Germinal center (tissue), 1 donor: ENCODE measurements around the gene TXNDC11.
A peak's percentile ranks its signal among the peaks of the same experiment; 100 is the strongest.

Experiments used
- DNase-seq: peaks from one replicate; pipeline ENCODE4 v3.0.0; 2012; ENCODE audit warnings: mixed read lengths, low spot score

TXNDC11 gene

GRCh38 chr16:11650641-11651591, 91.7 kb downstream of the TXNDC11 start:
- DNase-seq = no peak

DNA sequence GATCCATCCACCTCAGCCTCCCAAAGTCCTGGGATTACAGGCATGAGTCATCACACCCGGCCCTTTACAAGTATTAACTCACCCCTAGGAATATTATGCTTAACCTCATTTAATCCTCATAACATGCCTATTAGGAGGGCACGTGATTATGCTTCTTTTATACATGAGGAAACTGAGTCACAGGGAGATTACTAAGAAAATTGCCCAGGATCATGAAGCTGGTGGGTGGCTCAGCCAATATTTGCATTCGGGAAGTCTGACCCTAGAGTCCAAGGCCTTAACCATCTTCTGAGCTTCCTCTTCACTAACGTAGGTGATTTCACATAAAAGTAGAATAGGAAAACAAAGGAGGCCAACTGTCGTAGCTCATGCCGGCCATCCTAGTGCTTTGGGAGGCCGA, 93.4 kb downstream of the TXNDC11 start:
- no peak for DNase-seq

- DNase-seq = no peak
Measured at GRCh38 chr16:11642765-11643116, 99.9 kb downstream of the TXNDC11 start.

- DNase-seq = peak; percentile 59
Measured at GRCh38 chr16:11640987-11641817, 101.5 kb downstream of the TXNDC11 start.

- no peak for DNase-seq
Measured at GRCh38 chr16:11639925-11640899, 102.4 kb downstream of the TXNDC11 start.

- no peak for DNase-seq
Measured at GRCh38 chr16:11639008-11639562, 103.6 kb downstream of the TXNDC11 start.

DNA sequence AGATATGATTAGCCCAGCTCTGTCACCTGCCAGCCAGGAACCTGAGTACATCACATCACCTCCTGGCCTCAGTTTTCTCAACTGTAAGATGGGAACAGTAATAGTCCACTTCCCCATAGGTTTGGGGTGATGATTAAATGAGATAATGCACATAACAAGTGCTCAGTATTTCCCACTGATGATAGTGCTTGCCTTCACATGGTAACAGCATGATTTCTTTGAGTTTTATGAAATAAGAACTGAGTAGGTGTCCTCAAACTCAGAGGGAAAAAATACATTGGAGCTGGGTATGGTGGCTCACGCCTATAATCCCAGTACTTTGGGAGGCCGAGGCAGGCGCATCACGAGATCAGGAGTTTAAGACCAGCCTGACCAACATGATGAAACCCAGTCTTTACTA, 104.5 kb downstream of the TXNDC11 start:
- no peak for DNase-seq

- DNase-seq = no peak
Measured at GRCh38 chr16:11637320-11637719, 105.3 kb downstream of the TXNDC11 start.

DNA sequence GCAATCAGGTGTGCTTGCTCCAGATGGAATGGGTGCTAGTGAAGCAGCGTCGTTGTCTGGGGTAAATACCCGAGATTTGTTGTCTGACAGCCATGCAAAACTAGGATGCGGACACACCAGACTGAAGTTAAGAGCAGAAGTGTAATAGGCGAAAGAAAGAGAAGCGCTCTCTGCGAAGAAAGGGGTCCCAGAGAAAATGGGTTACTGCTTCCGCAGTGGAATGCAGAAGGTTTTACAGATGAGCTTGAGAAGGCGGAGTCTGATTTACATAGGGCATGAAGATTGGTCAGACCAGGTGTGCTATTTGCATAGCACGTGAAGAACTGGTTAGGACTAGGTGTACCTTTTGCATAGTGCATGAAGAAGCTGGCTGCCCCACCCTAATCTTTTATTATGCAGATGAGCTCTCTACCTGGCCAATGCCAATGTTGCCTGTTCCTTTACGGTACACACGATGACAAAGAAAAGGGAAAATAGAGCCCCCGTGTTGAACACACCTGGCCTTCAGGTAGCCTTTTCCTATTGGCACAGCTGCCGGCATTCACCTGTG, 106.4 kb downstream of the TXNDC11 start:
- DNase-seq = no peak

- no peak for DNase-seq
Measured at GRCh38 chr16:11635679-11636171, 106.9 kb downstream of the TXNDC11 start.

DNA sequence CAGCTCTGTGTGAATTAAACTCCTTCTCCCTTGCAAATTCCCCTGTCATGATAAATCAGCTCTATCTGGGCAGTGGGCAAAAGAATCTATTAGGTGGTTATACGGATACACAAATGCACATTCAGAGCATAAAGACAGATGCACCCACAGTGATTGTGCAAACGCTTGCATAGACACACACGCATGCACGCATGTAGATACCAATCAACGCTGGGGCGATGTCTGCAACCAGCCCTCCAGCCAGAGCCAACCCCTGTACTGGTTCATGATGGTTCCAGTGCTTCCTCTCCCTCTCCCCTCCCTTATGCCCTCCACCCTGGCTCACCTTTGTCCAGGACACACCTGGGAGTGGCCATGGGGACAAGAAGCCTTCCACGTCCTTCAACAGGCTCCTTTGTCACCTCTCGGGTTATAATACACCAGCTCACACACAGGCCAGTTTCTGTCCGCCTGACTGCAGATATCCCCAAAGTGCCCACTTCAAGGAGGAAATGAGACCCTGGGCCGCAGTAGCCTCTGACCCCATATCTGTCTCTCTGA, 107.5 kb downstream of the TXNDC11 start:
- DNase-seq = no peak

DNA sequence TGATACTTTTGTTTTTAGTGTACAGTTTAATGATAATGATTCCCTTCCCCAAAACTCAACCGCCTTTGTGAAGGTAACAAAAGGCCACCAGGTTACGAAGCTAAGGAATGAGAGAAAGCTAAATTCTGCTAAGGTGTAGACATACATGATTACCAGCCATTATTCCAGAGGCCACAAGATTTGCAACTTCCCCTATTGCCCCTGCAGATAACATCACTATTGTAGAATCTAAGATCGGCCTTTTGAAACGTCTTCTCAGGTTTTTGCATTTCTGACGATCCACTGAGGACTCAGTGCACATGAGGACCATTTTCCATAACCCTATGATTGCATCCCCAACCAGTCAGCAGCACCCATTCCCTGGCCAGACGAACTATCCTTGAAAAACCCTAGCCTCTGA, 108.3 kb downstream of the TXNDC11 start:
- no peak for DNase-seq

DNA sequence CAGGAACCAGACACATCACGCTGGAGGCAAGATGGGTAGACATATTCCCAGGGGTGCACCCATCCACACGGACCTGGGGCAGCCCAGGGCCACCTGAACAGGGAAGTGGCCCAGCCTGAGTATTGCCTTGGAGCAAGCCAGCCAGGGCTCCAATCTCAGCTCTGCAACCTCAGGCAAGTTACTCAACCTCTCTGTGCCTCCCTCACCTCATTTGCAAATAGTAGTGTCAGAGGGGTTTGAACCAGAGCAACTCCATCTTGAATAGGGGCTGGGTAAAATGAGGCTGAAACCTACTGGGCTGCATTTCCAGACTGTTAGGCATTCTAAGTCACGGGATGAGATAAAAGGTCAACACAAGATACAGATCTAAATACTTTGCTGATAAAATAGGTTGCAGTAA, 109.5 kb downstream of the TXNDC11 start:
- no peak for DNase-seq

DNA sequence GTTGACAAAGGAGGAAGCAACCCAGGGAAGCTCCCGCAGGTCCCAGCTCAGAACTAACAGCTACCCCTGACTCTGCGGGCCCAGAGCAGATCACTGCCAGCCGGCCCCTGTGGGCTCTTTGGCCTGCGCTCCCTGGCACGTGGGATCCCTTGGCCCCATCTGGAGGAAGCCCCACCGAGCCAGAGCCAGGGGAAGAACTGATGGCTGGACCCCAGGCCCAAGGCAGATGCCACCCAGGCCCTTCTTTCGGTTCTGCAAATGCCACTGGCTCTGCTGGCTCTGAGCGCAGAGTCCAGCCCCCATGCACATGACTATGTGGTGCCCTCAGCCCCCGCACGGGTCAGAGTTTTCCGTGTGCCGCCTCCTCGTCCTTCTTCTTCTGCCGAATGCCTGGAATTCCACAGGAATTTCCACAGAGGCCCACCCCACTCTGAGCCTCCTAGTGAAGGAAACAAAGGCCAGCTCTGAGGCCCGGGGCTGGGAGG, 110.2 kb downstream of the TXNDC11 start:
- no peak for DNase-seq

- no peak for DNase-seq
Measured at GRCh38 chr16:11631214-11631613, 111.4 kb downstream of the TXNDC11 start.

DNA sequence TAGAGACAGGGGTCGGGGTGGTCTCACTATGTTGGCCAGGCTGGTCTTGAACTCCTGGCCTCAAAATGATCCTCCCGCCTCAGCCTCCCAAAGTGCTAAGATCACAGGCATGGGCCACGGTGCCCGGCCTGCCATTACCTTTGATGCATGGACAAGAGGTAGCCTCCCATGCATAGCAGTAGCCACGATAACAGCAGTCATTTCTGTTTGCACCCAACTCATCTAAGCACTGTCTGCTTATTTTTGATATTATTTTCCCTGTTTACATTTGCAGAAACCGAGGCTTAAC, 111.9 kb downstream of the TXNDC11 start:
- DNase-seq = no peak

DNA sequence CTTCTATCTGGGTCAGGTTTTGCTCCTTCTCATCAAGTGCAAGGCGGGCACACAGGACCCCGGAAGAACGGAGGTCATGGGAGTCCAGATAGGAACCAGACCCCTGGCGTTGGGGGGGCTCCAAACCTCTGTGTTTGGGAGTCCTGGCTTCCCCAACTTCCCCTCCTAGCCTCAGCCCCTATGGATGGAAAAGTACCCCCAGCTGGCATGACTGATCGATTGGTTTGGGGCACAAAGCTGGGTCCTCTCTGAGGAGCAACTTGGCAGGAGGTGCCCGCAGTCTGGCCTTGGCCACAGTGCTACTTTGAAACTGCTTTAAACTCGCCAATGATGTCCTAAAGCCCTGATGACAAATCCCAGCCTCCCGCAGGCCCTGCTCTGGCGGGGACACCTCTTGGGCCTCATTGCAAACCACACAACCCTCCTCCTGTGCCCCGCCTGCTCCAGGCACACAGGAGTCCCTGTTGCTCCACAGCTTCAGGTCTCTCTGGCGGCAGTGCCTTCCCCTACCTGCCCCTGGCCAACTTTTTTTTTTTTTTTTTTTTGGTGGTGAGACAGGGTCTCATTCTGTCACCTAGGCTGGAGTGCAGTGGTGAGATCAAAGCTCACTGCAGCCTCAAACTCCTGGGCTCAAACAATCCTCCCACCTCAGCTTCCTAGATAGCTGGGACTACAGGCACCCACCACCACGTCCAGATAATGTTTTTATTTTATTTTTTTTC, 112.5 kb downstream of the TXNDC11 start:
- DNase-seq = no peak
